Fibroblast of lung (primary cell): Measurements from ENCODE around the gene CNTN1. TPM values are rescaled to one million over a fixed set of nuclear protein-coding genes. Genes with fewer than 3 reads are reported as not detected.

Experiments
- DNase-seq, 2 donors: peaks; one replicate each; pipeline versions ENCODE4 v3.0.0 to v3.0.0-alpha.2; 2010; ENCODE audit warnings: low read depth in 2 of 2
- H2AFZ ChIP-seq: 2 replicates; pipeline ENCODE4 v1.5.1; 2012; ENCODE audit warnings: low read length, control low read depth, inconsistent platforms
- H3K27ac ChIP-seq: 2 replicates; pipeline ENCODE4 v1.5.1; 2011; ENCODE audit warnings: low read length, control low read depth; ENCODE audit not compliant: insufficient read depth
- H3K27me3 ChIP-seq: 2 replicates; pipeline ENCODE4 v1.5.1; 2011; ENCODE audit warnings: mild to moderate bottlenecking, low read length; ENCODE audit not compliant: control insufficient read depth, insufficient read depth
- H3K36me3 ChIP-seq: 2 replicates; pipeline ENCODE4 v1.5.1; 2011; ENCODE audit warnings: low read length; ENCODE audit not compliant: control insufficient read depth, insufficient read depth
- H3K4me1 ChIP-seq: 2 replicates; pipeline ENCODE4 v1.5.1; 2011; ENCODE audit warnings: low read length; ENCODE audit not compliant: control insufficient read depth, insufficient read depth; ENCODE audit errors: extremely low read depth
- H3K4me2 ChIP-seq: 2 replicates; pipeline ENCODE4 v1.5.1; 2011; ENCODE audit warnings: low read length, control low read depth; ENCODE audit not compliant: insufficient read depth; ENCODE audit errors: extremely low read depth
- H3K4me3 ChIP-seq, 4 experiments: fragments of 200-600 bp in 1 of 4; sonication (generic) in 1 of 4; replicated peaks in 1 of 4; 2 replicates each; pipeline ENCODE4 v1.5.1; 2011 to 2016; ENCODE audit warnings: low read length in 4 of 4, low read depth in 3 of 4, mild to moderate bottlenecking in 3 of 4, control low read depth in 2 of 4, inconsistent platforms in 1 of 4, mixed read lengths in 1 of 4; ENCODE audit not compliant: insufficient read depth in 1 of 4; ENCODE audit errors: control extremely low read depth in 1 of 4
- H3K79me2 ChIP-seq: 2 replicates; pipeline ENCODE4 v1.5.1; 2012; ENCODE audit warnings: mild to moderate bottlenecking, low read length, inconsistent platforms; ENCODE audit not compliant: control insufficient read depth, insufficient read depth
- H3K9ac ChIP-seq: 2 replicates; pipeline ENCODE4 v1.5.1; 2011; ENCODE audit warnings: mild to moderate bottlenecking, low read length, control low read depth; ENCODE audit not compliant: insufficient read depth
- H3K9me3 ChIP-seq: 2 replicates; pipeline ENCODE4 v1.5.1; 2012; ENCODE audit warnings: low read depth, low read length; ENCODE audit not compliant: control insufficient read depth, insufficient read depth
- H4K20me1 ChIP-seq: 2 replicates; pipeline ENCODE4 v1.5.1; 2011; ENCODE audit warnings: low read length; ENCODE audit not compliant: control insufficient read depth, insufficient read depth; ENCODE audit errors: extremely low read depth
- EZH2 ChIP-seq: IDR thresholded peaks from 2 replicates; pipeline ENCODE4 v1.5.1; 2012; ENCODE audit warnings: low read length, control low read depth, mild to moderate bottlenecking; ENCODE audit errors: missing control alignments
- polyA plus RNA-seq, 2 donors: library from polyadenylated mRNA; depleted of rRNA in 1 of 2; stranded (reverse) in 1 of 2; unstranded in 1 of 2; fragments of >200 nt; gene quantifications; 2 replicates each; pipeline ENCODE4 v1.2.1, GENCODE V29; 2011 to 2012; ENCODE audit warnings: missing spikeins in 1 of 2
- total RNA-seq: library from RNA; depleted of rRNA; stranded (reverse); fragments of >200 nt; gene quantifications from 2 replicates; pipeline ENCODE4 v1.2.1, GENCODE V29; 2014
- TF ChIP-seq, protein P1 (sequence below), 2 donors: IDR thresholded peaks in 1 of 2; conservative IDR thresholded peaks in 1 of 2; 1 replicate in 1 of 2; 2 replicates in 1 of 2; pipeline ENCODE4 v1.5.1; 2011 to 2012; ENCODE audit warnings: low read length in 2 of 2, control low read depth in 1 of 2, inconsistent platforms in 1 of 2, low read depth in 1 of 2, mild to moderate bottlenecking in 1 of 2

The CNTN1 gene
- total and polyA plus RNA-seq, 2 donors (not counting 1 experiment from before 2014, with no cell fraction given), result 0.22 to 0.83 TPM

DNA sequence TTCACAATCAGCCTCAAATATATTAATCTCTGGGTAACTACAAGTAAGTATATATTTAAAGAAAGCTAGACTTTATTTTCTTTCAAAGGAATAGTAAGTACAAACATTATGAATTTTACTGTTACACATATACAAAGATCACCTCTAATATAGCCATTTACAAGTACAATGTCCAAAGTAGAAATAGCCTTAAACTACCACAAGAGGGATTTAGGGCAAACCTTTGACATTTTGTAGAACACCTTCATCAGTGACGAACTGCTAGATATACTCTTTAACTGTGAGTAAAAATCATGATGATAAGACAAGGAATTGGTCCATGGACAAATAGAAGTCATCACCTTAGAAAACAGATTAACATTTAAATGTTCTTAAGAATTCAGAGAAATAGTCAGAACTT lies 69.8 kb downstream of the CNTN1 start:
- TF ChIP-seq EZH2, result no peak
- TF ChIP-seq, protein P1, sequence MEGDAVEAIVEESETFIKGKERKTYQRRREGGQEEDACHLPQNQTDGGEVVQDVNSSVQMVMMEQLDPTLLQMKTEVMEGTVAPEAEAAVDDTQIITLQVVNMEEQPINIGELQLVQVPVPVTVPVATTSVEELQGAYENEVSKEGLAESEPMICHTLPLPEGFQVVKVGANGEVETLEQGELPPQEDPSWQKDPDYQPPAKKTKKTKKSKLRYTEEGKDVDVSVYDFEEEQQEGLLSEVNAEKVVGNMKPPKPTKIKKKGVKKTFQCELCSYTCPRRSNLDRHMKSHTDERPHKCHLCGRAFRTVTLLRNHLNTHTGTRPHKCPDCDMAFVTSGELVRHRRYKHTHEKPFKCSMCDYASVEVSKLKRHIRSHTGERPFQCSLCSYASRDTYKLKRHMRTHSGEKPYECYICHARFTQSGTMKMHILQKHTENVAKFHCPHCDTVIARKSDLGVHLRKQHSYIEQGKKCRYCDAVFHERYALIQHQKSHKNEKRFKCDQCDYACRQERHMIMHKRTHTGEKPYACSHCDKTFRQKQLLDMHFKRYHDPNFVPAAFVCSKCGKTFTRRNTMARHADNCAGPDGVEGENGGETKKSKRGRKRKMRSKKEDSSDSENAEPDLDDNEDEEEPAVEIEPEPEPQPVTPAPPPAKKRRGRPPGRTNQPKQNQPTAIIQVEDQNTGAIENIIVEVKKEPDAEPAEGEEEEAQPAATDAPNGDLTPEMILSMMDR (conservative IDR thresholded peaks at IDR 0.05 in 1 of 2, IDR thresholded peaks at IDR 0.05 in 1 of 2; ENCODE audit: low read depth in 1 of 2, low read length in 2 of 2), result no peak
- H4K20me1 ChIP-seq, result no peaks in the 10 kb centered on the region
- H3K4me3 ChIP-seq, result no peak overlapping the region
- H3K9me3 ChIP-seq, result no peaks in the 10 kb centered on the region
- no peak overlapping the region for H3K27ac ChIP-seq
- no peak for DNase-seq
- no peak overlapping the region for H2AFZ ChIP-seq
- H3K36me3 ChIP-seq, result no peaks in the 10 kb centered on the region
- no peak overlapping the region for H3K4me2 ChIP-seq
- no peaks in the 10 kb centered on the region for H3K79me2 ChIP-seq
- no peaks in the 10 kb centered on the region for H3K27me3 ChIP-seq
- no peaks in the 10 kb centered on the region for H3K4me1 ChIP-seq
- no peak overlapping the region for H3K9ac ChIP-seq

DNA sequence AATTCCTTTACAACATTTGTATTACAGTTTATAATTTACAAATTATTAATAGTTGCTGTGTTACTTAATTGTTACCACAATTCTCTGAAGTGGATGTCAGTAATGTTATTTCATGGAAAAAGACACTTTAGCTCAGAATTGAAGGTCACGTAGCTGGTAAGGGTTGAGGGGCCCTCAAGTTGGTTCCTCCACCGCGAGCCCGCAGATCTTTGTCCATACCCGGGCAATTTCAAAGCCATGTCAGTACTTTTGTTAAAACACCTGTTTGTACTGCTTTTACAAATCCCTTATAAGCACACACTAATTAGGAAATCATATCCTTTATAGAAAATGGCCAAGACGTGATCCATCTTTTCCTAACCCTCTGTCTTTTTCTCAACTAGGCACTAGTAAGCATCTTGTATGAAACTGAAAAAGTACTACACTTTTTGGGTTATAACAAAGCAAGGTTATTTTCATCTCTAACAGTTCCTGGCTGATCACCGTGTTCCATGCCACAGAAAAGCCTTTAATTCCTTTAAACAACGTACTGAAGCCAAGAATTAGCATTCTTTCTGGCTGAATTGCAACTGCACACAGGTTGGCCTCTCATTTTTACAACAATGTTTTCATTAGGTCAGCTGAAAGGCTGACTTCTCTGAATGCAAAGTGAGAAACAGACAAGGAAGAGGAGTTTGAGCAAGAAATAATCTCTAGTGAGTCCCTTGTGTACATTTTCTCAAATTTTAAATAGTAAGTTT lies 76.1 kb downstream of the CNTN1 start:
- Histone ChIP-seq H3K36me3 (no peaks in the 10 kb centered on the region), H2AFZ (no peak overlapping the region), H3K4me1 (no peaks in the 10 kb centered on the region), H3K79me2 (no peaks in the 10 kb centered on the region), H3K4me3 (no peak overlapping the region), H3K4me2 (no peak overlapping the region), H4K20me1 (no peaks in the 10 kb centered on the region), H3K27ac (no peak overlapping the region), H3K27me3 (no peaks in the 10 kb centered on the region), H3K9me3 (no peaks in the 10 kb centered on the region), H3K9ac (no peak overlapping the region)
- DNase-seq, result no peak
- TF ChIP-seq, protein P1 (conservative IDR thresholded peaks at IDR 0.05 in 1 of 2, IDR thresholded peaks at IDR 0.05 in 1 of 2; ENCODE audit: low read depth in 1 of 2, low read length in 2 of 2), result no peak
- TF ChIP-seq EZH2, result no peak

DNA sequence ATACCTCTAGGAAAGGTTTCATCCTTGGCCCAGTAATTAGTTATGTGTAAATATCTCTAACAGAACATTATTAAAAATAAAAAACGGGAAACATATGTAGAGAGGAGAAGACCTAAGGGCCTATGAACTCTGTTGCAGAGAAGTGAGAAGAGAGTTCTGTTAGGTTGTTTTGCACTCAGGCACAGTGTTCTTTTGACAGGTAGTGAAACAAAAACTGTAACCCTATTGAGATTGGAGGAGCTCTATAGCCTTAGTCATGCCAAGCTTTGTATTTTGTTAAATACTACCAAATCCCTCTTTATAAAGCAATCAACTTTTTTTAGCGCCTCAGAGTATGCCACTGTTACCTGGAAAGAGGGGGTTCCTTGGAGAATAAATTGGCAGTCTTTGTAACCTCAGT lies 77.6 kb downstream of the CNTN1 start:
- Histone ChIP-seq H3K27ac (no peak overlapping the region), H3K36me3 (no peaks in the 10 kb centered on the region), H3K4me3 (no peak overlapping the region), H3K9ac (no peak overlapping the region), H3K9me3 (no peaks in the 10 kb centered on the region), H3K4me2 (no peak overlapping the region), H3K27me3 (no peaks in the 10 kb centered on the region), H3K4me1 (no peaks in the 10 kb centered on the region), H2AFZ (no peak overlapping the region), H4K20me1 (no peaks in the 10 kb centered on the region), H3K79me2 (no peaks in the 10 kb centered on the region)
- no peak for DNase-seq
- TF ChIP-seq, protein P1 (conservative IDR thresholded peaks at IDR 0.05 in 1 of 2, IDR thresholded peaks at IDR 0.05 in 1 of 2; ENCODE audit: low read depth in 1 of 2, low read length in 2 of 2), result no peak
- TF ChIP-seq EZH2, result no peak
